HCT116 (cell line): ENCODE data around the gene POLD1. TPM values are rescaled to one million over a fixed set of nuclear protein-coding genes. Genes with fewer than 3 reads are reported as not detected.

Experiments
- ATAC-seq: fragments of 200-7000 bp; cut with Tn5 transposase; 2 replicates; pipeline ENCODE4 v1.9.1; 2020; ENCODE audit warnings: mild to moderate bottlenecking, moderate library complexity
- BruUV-seq: library from RNA; stranded (reverse); fragments of 400-500 nt; replicated peaks from 2 replicates; lab custom pipeline; 2021; lab: Mats Ljungman, UMichigan
- CTCF ChIA-PET: fragments of 300-600 bp; sonication (Branson Sonifier 250); formaldehyde crosslinking; loops from one replicate; lab custom pipeline; 2021; ENCODE audit warnings: antibody characterized with exemption; lab: Charles Lee
- POLR2A ChIA-PET: fragments of 300-600, 350-600 bp; sonication (Branson Sonifier 250); formaldehyde crosslinking; loops from one replicate; lab custom pipeline; 2021; ENCODE audit warnings: antibody characterized with exemption; lab: Charles Lee
- RAD21 ChIA-PET, 2 experiments: fragments of 300-600 bp; sonication (Branson Sonifier 250); formaldehyde crosslinking; loops; one replicate each; lab custom pipeline; 2023; ENCODE audit warnings: low total read pairs in 2 of 2; ENCODE audit not compliant: uncharacterized antibody in 2 of 2, unreplicated experiment in 2 of 2, low non-redundant PET in 1 of 2; lab: Charles Lee
- DNase-seq: peaks from one replicate; pipeline ENCODE4 v3.0.0-alpha.2; 2010; ENCODE audit warnings: low read depth, low spot score
- H2AFZ ChIP-seq: fragments of 200-600 bp; shearing (Covaris generic), sonication (generic); 2 replicates; pipeline ENCODE4 v1.6.1; 2017; ENCODE audit warnings: low read depth, mixed run types, mixed read lengths, antibody characterized with exemption, low read length; ENCODE audit not compliant: poor library complexity, severe bottlenecking
- H3K27ac ChIP-seq: 2 replicates; pipeline ENCODE4 v1.5.1; 2012; ENCODE audit warnings: low read depth, low read length
- H3K27me3 ChIP-seq: fragments of 200-600 bp; sonication (generic); 2 replicates; pipeline ENCODE4 v1.6.1; 2016; ENCODE audit warnings: mixed run types, low read length, mixed read lengths; ENCODE audit not compliant: insufficient read depth
- H3K36me3 ChIP-seq, 2 experiments: fragments of 200-500 bp in 1 of 2; fragments of 200-600 bp in 1 of 2; sonication (Bioruptor generic) in 1 of 2; sonication (generic) in 1 of 2; 2 replicates each; pipeline versions ENCODE4 v1.5.1 to v1.6.1; 2014 to 2016; ENCODE audit warnings: low read length in 2 of 2, inconsistent platforms in 1 of 2, mixed read lengths in 1 of 2, mixed run types in 1 of 2; ENCODE audit not compliant: insufficient read depth in 2 of 2, control insufficient read depth in 1 of 2
- H3K4me1 ChIP-seq, 2 experiments: fragments of 200-600 bp in 1 of 2; sonication (generic) in 1 of 2; 2 replicates each; pipeline versions ENCODE4 v1.5.1 to v1.6.1; 2012 to 2017; ENCODE audit warnings: low read length in 2 of 2, inconsistent platforms in 1 of 2, mild to moderate bottlenecking in 1 of 2, mixed read lengths in 1 of 2, mixed run types in 1 of 2, moderate library complexity in 1 of 2; ENCODE audit not compliant: insufficient read depth in 2 of 2, control insufficient read depth in 1 of 2
- H3K4me2 ChIP-seq: fragments of 200-600 bp; sonication (generic); 2 replicates; pipeline ENCODE4 v1.6.1; 2017; ENCODE audit warnings: mixed run types, low read length, mixed read lengths
- H3K4me3 ChIP-seq, 2 experiments: fragments of 200-600 bp in 1 of 2; sonication (generic) in 1 of 2; replicated peaks in 1 of 2; 2 replicates each; pipeline ENCODE4 v1.5.1; 2011 to 2016; ENCODE audit warnings: low read length in 2 of 2, control low read depth in 1 of 2, low read depth in 1 of 2, mild to moderate bottlenecking in 1 of 2, mixed read lengths in 1 of 2, mixed run types in 1 of 2
- H3K79me2 ChIP-seq: fragments of 200-600 bp; sonication (generic); 2 replicates; pipeline ENCODE4 v1.6.1; 2017; ENCODE audit warnings: mild to moderate bottlenecking, mixed run types, low read length, moderate library complexity, mixed read lengths; ENCODE audit not compliant: insufficient read depth
- H3K9ac ChIP-seq: fragments of 200-600 bp; sonication (generic); 2 replicates; pipeline ENCODE4 v1.6.1; 2016; ENCODE audit warnings: low read length, mixed read lengths
- H3K9me2 ChIP-seq: fragments of 200-600 bp; sonication (generic), shearing (Covaris generic); 2 replicates; pipeline ENCODE4 v1.6.1; 2017; ENCODE audit warnings: mixed run types, mild to moderate bottlenecking, moderate library complexity; ENCODE audit not compliant: insufficient read depth
- H3K9me3 ChIP-seq, 2 experiments: fragments of 200-500 bp in 1 of 2; fragments of 200-600 bp in 1 of 2; sonication (Bioruptor generic) in 1 of 2; sonication (generic) in 1 of 2; 2 replicates each; pipeline ENCODE4 v1.6.1; 2014 to 2017; ENCODE audit warnings: low read length in 2 of 2, mixed read lengths in 2 of 2, inconsistent platforms in 1 of 2, low read depth in 1 of 2, mild to moderate bottlenecking in 1 of 2, mixed run types in 1 of 2, moderate library complexity in 1 of 2; ENCODE audit not compliant: control insufficient read depth in 1 of 2, insufficient read depth in 1 of 2
- H4K20me1 ChIP-seq: fragments of 200-600 bp; sonication (generic), shearing (Covaris generic); 2 replicates; pipeline ENCODE4 v1.6.1; 2017; ENCODE audit warnings: mixed run types, mild to moderate bottlenecking, moderate library complexity; ENCODE audit not compliant: insufficient read depth
- ATF3 ChIP-seq: IDR thresholded peaks from 2 replicates; pipeline ENCODE4 v1.6.1; 2012
- CTCF ChIP-seq, 3 experiments: fragments of 200-600 bp in 1 of 3; sonication (generic) in 1 of 3; IDR thresholded peaks in 2 of 3; conservative IDR thresholded peaks in 1 of 3; 2 replicates each; pipeline ENCODE4 v1.5.1; 2012 to 2017; ENCODE audit warnings: low read depth in 2 of 3, low read length in 2 of 3, antibody characterized with exemption in 1 of 3, borderline replicate concordance in 1 of 3, control low read depth in 1 of 3, mild to moderate bottlenecking in 1 of 3, mixed read lengths in 1 of 3, mixed run types in 1 of 3, moderate library complexity in 1 of 3; ENCODE audit not compliant: insufficient read depth in 1 of 3
- EZH2phosphoT487 ChIP-seq: fragments of 200-600 bp; IDR thresholded peaks from 2 replicates; pipeline ENCODE4 v1.6.1; 2018; ENCODE audit warnings: antibody characterized with exemption, borderline replicate concordance
- JUND ChIP-seq: IDR thresholded peaks from 2 replicates; pipeline ENCODE4 v1.6.1; 2012
- RAD21 ChIP-seq: IDR thresholded peaks from 2 replicates; pipeline ENCODE4 v1.6.1; 2012; ENCODE audit warnings: low read depth, mild to moderate bottlenecking
- intact Hi-C: fragments of 100-400 bp; cut with micrococcal nuclease; formaldehyde crosslinking; loops from 2 replicates; pipeline ENCODE4 v1.10.0; 2022
- total RNA-seq: library from RNA; stranded (reverse); gene quantifications from one replicate; pipeline ENCODE4 v1.2.1, GENCODE V29; 2021; ENCODE audit not compliant: unreplicated experiment

The POLD1 gene
- total RNA-seq, 1 experiment from 2014 or later: 122 TPM

DNA sequence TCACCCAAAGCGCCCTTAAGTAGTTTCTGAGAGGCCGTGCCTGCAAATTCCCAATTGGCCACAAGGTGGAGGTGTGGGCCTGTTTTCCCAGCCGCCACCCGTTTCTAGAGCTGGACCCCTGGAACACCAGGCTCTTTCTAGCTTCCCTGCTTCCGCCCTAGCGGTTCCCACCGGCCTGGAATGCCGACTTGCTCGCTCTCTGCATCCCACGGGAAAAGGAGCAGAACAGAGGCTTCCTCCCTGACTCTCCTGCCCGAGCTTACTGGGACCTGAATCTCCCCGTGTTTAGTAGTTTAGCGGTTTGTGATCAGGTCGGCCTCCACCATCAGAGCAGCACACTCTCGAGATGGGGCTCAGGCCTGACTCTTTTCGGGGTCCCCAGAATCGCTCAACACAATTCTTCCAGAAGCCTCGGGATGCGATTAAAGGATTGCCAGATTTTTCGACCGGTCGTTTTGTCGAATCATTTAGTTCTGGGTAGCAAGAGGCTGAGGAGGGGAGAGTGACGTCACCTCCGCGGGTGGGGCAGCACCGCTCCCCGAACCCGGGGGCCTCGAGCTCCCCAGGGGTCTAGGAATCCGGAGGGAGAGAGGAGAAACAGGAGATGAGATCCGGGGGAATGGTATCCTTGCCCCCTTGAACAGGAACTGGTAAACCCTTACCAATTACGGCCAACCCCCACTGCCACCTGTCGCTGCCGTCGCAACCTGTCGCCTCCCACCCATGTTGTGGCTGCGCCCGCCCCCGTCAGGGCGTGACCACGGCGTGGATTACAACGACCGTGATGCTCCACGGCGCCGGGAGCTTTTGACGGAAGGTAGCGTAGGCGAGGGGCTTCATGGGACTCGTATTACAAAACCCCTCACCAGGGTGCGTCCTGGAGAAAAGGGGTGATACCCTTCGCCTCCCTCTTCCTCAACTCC lies 26.7 kb upstream of the POLD1 start:
- POLR2A ChIA-PET: no interaction called here
- peak; percentile 85 for ATAC-seq
- RAD21 ChIA-PET: interaction anchor here in 1 of 2 experiments (1.0 kb wide), 1 partner anchor 28 kb away, joined by 3 read pairs; the partner anchor contains the start of gene KCNC3

More for the DNA sequence above, 26.7 kb upstream of the POLD1 start:
- DNase-seq: no peak
- TF ChIP-seq RAD21 (peak; percentile 81), CTCF (IDR thresholded peaks at IDR 0.05 in 2 of 3, conservative IDR thresholded peaks at IDR 0.05 in 1 of 3; ENCODE audit: borderline replicate concordance in 1 of 3, insufficient read depth in 1 of 3, low read depth in 2 of 3, low read length in 2 of 3) (peak; percentile 67 to 84 (median 83)), ATF3 (no peak), JUND (no peak), EZH2phosphoT487 (no peak)
- H3K9ac ChIP-seq: no peak overlapping the region
- no peaks in the 10 kb centered on the region for H3K9me3 ChIP-seq
- no peaks in the 10 kb centered on the region for H3K79me2 ChIP-seq
- H3K4me1 ChIP-seq: peaks cover 0 to 3% of the 10 kb centered on the region in 2 experiments; a peak in 1 of 4 replicates
- no peaks in the 10 kb centered on the region for H3K27me3 ChIP-seq
- H3K4me3 ChIP-seq: no peak overlapping the region
- H4K20me1 ChIP-seq: no peaks in the 10 kb centered on the region
- no peaks in the 10 kb centered on the region for H3K36me3 ChIP-seq
- H3K4me2 ChIP-seq: peak overlapping the region; percentile 43
- H3K9me2 ChIP-seq: no peaks in the 10 kb centered on the region
- BruUV-seq: no TSS peak
- CTCF ChIA-PET: interaction anchor here (0.6 to 1.4 kb wide), 11 partner anchors 9 to 565 kb away, joined by 3 to 10 read pairs (median 5); partner anchors contain the start of genes JOSD2 and KCNC3
- H2AFZ ChIP-seq: peak overlapping the region; percentile 63
- intact Hi-C loops: loop anchor here (2.0 kb wide), 1 partner anchor 103 kb away; no protein-coding TSS in a partner anchor
- no peak overlapping the region for H3K27ac ChIP-seq
